Brain microvascular endothelial cell (primary cell): ENCODE measurements around the gene CAMK1D.
"Not testable (repeated sequence)": the region's sequence is repeated elsewhere in the genome, so short reads cannot be mapped to it uniquely, and the experiment has no call there.

Experiments used
- DNase-seq: peaks from one replicate; pipeline ENCODE4 v3.0.0-alpha.2; 2020
- H3K27ac ChIP-seq: fragments of 250-450 bp; sonication (Bioruptor Pico); 2 replicates; pipeline ENCODE4 v1.5.1; 2020; ENCODE audit warnings: mild to moderate bottlenecking, moderate library complexity
- H3K27me3 ChIP-seq: fragments of 250-450 bp; sonication (Bioruptor Pico); replicated peaks from 2 replicates; pipeline ENCODE4 v1.5.1; 2020; ENCODE audit warnings: mild to moderate bottlenecking
- H3K36me3 ChIP-seq: fragments of 250-450 bp; sonication (Bioruptor Pico); replicated peaks from 2 replicates; pipeline ENCODE4 v1.5.1; 2020; ENCODE audit warnings: mild to moderate bottlenecking
- H3K4me3 ChIP-seq: 2 replicates; pipeline ENCODE4 v1.5.1; 2011; ENCODE audit warnings: low read depth, mild to moderate bottlenecking, control low read depth, low read length, moderate library complexity
- CTCF ChIP-seq: IDR thresholded peaks from 2 replicates; pipeline ENCODE4 v1.5.1; 2011; ENCODE audit warnings: low read depth, mild to moderate bottlenecking, moderate library complexity, low read length, control low read depth, inconsistent platforms; ENCODE audit errors: missing control alignments
- in situ Hi-C: cut with HindIII; loops from 2 replicates; pipeline ENCODE4 v1.10.0; 2017; ENCODE audit warnings: low sequenced_read_pairs, low pct_ligation_motif_present

Gene CAMK1D

GRCh38 chr10:12803776-12804175 lies 454.4 kb downstream of the CAMK1D start:
- no peaks in the 10 kb centered on the region for H3K36me3 ChIP-seq
- in situ Hi-C loops = no loop called here
- no peak overlapping the region for H3K4me3 ChIP-seq
- no peak for TF ChIP-seq CTCF
- H3K27me3 ChIP-seq = no peaks in the 10 kb centered on the region
- no peak for DNase-seq
- no peak overlapping the region for H3K27ac ChIP-seq

GRCh38 chr10:12806228-12807095 lies 457.1 kb downstream of the CAMK1D start:
- no peaks in the 10 kb centered on the region for H3K36me3 ChIP-seq
- no peak overlapping the region for H3K27ac ChIP-seq
- no peaks in the 10 kb centered on the region for H3K27me3 ChIP-seq
- H3K4me3 ChIP-seq = no peak overlapping the region
- TF ChIP-seq CTCF = no peak
- no peak for DNase-seq
- in situ Hi-C loops = no loop called here

GRCh38 chr10:12807096-12807755 lies 457.9 kb downstream of the CAMK1D start:
- no peak for DNase-seq
- Histone ChIP-seq H3K27me3 (no peaks in the 10 kb centered on the region), H3K27ac (no peak overlapping the region), H3K36me3 (no peaks in the 10 kb centered on the region), H3K4me3 (no peak overlapping the region)
- in situ Hi-C loops = no loop called here
- no peak for TF ChIP-seq CTCF

- Histone ChIP-seq H3K4me3 (no peak overlapping the region), H3K36me3 (no peaks in the 10 kb centered on the region), H3K27ac (no peak overlapping the region), H3K27me3 (no peaks in the 10 kb centered on the region)
- no peak for TF ChIP-seq CTCF
- in situ Hi-C loops = no loop called here
- no peak for DNase-seq
Observed at GRCh38 chr10:12808014-12808613, 458.8 kb downstream of the CAMK1D start.

- H3K36me3 ChIP-seq, DNase-seq, H3K4me3 ChIP-seq, in situ Hi-C loops, H3K27ac ChIP-seq, H3K27me3 ChIP-seq: not testable (repeated sequence)
- peak; percentile 25 for TF ChIP-seq CTCF
Observed at GRCh38 chr10:12810046-12810445, 460.7 kb downstream of the CAMK1D start.
